Measurements from ENCODE around the gene UBC. TPM values are rescaled to one million over a fixed set of nuclear protein-coding genes. Genes with fewer than 3 reads are reported as not detected.

The UBC gene
- total RNA-seq, 1 donor from 2014 or later: 1,249 TPM

DNA sequence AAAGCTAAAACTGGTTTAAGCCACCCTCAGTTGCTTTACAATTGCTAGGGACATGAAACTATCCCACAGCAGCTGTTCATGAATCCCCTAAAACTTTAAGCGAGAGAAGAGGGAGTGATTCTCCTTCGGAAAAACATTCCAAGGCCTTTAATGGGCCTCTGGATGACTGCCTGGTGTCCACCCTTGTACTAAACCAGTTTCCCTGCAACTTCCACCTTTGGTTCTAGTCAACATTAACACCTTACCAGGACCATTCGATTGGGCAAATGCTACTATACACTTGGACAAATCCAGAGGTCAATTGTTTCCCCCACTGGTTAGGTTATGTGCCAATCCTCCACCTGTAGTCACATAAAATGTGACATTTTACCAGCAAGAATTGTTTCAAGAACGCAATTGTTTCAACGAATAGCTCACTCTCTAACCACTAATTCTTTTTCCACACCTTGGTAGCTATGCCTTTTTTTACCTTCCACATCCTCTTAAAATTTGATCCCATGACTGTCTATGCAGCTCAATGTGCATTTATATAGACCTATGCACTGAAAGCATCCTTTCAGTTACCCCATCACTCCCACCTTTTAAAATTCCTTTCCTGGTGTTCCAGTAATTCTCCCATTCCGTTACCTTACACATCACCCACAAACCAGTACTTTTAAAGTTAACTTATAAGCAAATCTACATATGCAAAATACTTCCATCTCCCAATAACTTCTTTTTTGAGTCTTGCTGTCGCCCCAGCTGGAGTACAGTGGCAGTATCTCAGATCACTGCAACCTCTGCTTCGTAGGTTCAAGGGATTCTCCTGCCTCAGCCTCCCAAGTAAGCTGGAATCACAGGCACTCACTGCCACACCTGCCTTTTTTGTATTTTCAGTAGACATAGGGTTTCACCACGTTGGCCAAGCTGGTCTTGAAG, 3.6 kb downstream of the UBC start:
- peak overlapping the region; percentile 28 for H3K27ac Mint-ChIP-seq (ENCODE audit: unreplicated experiment)
- H3K9me3 Mint-ChIP-seq (ENCODE audit: unreplicated experiment): no peaks in the 10 kb centered on the region
- TF ChIP-seq, protein P1, sequence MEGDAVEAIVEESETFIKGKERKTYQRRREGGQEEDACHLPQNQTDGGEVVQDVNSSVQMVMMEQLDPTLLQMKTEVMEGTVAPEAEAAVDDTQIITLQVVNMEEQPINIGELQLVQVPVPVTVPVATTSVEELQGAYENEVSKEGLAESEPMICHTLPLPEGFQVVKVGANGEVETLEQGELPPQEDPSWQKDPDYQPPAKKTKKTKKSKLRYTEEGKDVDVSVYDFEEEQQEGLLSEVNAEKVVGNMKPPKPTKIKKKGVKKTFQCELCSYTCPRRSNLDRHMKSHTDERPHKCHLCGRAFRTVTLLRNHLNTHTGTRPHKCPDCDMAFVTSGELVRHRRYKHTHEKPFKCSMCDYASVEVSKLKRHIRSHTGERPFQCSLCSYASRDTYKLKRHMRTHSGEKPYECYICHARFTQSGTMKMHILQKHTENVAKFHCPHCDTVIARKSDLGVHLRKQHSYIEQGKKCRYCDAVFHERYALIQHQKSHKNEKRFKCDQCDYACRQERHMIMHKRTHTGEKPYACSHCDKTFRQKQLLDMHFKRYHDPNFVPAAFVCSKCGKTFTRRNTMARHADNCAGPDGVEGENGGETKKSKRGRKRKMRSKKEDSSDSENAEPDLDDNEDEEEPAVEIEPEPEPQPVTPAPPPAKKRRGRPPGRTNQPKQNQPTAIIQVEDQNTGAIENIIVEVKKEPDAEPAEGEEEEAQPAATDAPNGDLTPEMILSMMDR (IDR thresholded peaks at IDR 0.05): no peak
- H3K4me3 Mint-ChIP-seq (ENCODE audit: unreplicated experiment): peak overlapping the region; percentile 63
- no peak for DNase-seq (ENCODE audit: extremely low spot score, unreplicated experiment)
- no peaks in the 10 kb centered on the region for H3K27me3 Mint-ChIP-seq (ENCODE audit: unreplicated experiment)
- peaks cover 62% of the 10 kb centered on the region for H3K4me1 Mint-ChIP-seq (ENCODE audit: unreplicated experiment)
- peaks cover 33% of the 10 kb centered on the region for H3K36me3 Mint-ChIP-seq (ENCODE audit: unreplicated experiment)

DNA sequence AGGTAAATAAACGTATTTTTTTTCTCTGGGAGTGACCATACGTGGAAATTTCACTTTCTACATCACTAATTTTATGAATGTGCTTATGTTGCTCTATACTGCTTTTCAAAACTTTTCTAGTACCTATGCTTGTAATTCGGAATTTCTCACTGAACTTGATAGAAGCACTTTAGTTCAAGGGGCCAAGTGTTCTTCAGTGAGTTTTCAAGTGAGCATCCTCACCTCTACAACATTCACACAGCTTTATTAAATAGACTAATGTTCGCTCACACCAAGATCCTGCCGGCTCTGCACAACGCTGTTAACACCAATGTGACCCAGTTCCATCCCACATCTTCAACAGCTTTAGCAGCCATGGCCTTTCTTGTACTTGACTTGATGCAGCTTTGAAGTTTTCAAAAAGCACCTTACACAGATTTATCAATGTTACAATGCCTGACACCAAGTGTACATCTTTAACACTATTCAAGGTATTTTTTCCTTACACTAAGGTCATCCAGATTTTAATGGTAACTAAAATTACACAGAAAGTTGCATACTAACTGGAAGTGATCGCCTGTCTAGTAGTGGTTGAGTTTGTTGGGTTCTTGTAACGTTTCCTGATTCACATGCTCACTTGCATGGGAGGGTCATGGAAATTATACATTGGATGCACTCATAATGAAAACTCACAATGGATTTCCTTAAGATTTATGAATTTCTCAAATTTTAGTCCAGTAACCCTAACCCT, 4.5 kb downstream of the UBC start:
- H3K4me3 Mint-ChIP-seq (ENCODE audit: unreplicated experiment): peak overlapping the region; percentile 63
- no peaks in the 10 kb centered on the region for H3K27me3 Mint-ChIP-seq (ENCODE audit: unreplicated experiment)
- H3K4me1 Mint-ChIP-seq (ENCODE audit: unreplicated experiment): peaks cover 57% of the 10 kb centered on the region
- H3K36me3 Mint-ChIP-seq (ENCODE audit: unreplicated experiment): peaks cover 33% of the 10 kb centered on the region
- peak overlapping the region; percentile 39 for H3K27ac Mint-ChIP-seq (ENCODE audit: unreplicated experiment)
- TF ChIP-seq, protein P1 (IDR thresholded peaks at IDR 0.05): no peak
- no peaks in the 10 kb centered on the region for H3K9me3 Mint-ChIP-seq (ENCODE audit: unreplicated experiment)
- no peak for DNase-seq (ENCODE audit: extremely low spot score, unreplicated experiment)

DNA sequence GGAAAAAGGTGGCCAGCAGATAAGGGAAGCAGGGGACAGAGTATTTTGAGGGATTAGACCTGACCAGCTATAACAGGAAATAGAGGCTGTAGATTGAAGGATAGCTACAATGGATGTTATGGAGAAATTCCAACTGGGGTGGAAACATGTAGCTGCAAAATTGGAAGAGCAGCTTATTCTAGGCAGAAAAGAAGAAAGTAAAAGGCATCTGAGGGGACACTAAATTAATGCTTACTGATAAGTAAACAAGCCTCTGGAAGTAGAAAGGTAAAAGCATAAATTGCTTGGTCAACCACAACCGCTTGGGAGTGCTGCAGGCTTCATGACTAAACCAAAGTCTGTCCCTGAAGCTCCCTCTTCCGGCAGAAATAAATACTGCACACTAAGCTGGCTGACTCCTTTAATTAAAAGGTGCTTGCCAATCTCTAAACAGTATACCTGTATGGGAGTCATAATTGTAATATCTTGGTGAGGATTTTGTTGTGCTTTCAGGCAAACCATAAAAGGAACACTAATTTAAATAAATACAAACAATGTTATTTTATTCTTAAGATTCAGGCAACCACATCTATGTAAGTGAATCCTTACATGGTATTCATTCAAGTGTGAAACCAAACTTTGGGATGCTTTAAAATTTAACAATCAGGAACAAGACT, 7.7 kb downstream of the UBC start:
- H3K4me3 Mint-ChIP-seq (ENCODE audit: unreplicated experiment): no peak overlapping the region
- H3K27ac Mint-ChIP-seq (ENCODE audit: unreplicated experiment): peak overlapping the region; percentile 36

DNA sequence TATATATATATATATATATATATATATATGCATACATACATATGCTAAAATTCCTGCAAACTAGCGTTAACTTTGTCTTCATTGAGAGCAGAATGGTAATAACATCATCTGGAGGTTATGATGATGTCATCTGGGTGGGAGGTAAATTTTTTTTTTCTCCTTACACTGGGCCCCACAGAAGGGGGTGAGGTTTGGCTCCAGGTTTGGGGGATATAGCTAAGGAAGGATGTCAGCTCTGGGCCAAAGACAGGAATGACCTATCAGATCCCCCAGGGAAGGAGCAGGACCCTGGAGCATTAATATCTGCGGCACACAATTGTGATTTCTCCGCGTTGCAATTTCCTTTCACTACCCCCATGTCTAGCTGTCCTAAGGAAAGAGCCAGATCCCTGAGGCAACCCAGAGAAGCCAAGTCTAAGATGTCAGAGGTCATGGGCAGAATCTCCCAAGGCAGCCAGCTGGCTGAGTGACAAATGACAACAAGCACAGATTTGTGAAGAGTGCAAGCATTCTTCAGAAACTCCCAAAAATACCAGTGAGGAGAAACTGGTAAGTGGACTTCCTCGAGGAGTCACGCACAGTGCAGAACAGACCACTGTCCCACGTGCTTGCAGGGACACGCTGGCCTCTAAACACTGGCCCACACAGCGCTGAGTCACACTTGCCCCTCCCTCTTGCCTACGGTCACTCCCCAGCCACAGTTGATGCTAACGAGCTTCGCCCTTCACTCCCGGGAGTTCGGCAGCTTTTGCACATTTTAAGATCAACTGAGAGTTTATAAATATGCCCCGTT, 9.9 kb downstream of the UBC start:
- Mint-ChIP-seq H3K27ac (ENCODE audit: unreplicated experiment) (peak overlapping the region; percentile 92), H3K4me3 (ENCODE audit: unreplicated experiment) (peak overlapping the region; percentile 58), H3K27me3 (ENCODE audit: unreplicated experiment) (no peaks in the 10 kb centered on the region), H3K9me3 (ENCODE audit: unreplicated experiment) (no peaks in the 10 kb centered on the region), H3K36me3 (ENCODE audit: unreplicated experiment) (no peaks in the 10 kb centered on the region), H3K4me1 (ENCODE audit: unreplicated experiment) (peaks cover 34% of the 10 kb centered on the region)
- TF ChIP-seq, protein P1 (IDR thresholded peaks at IDR 0.05): no peak
- DNase-seq (ENCODE audit: extremely low spot score, unreplicated experiment): peak; percentile 91

More for the DNA sequence above, 7.7 kb downstream of the UBC start:
- DNase-seq (ENCODE audit: extremely low spot score, unreplicated experiment): peak; percentile 90
- peaks cover 52% of the 10 kb centered on the region for H3K4me1 Mint-ChIP-seq (ENCODE audit: unreplicated experiment)
- H3K27me3 Mint-ChIP-seq (ENCODE audit: unreplicated experiment): no peaks in the 10 kb centered on the region
- peaks cover 12% of the 10 kb centered on the region for H3K36me3 Mint-ChIP-seq (ENCODE audit: unreplicated experiment)
- TF ChIP-seq, protein P1 (IDR thresholded peaks at IDR 0.05): peak; percentile 99
- no peaks in the 10 kb centered on the region for H3K9me3 Mint-ChIP-seq (ENCODE audit: unreplicated experiment)
